Mammary epithelial cell (primary cell): ENCODE data around the gene NAGPA.

Source experiments
- EZH2 ChIP-seq: IDR thresholded peaks from 2 replicates; pipeline ENCODE4 v1.6.1; 2012; ENCODE audit warnings: low read length, inconsistent platforms, borderline replicate concordance
- TF ChIP-seq, protein P1 (sequence below), 2 donors: IDR thresholded peaks in 1 of 2; conservative IDR thresholded peaks in 1 of 2; 2 replicates each; pipeline ENCODE4 v1.5.1; 2011 to 2012; ENCODE audit warnings: inconsistent platforms in 2 of 2, low read length in 2 of 2, mild to moderate bottlenecking in 2 of 2, control low read depth in 1 of 2, low read depth in 1 of 2; ENCODE audit not compliant: insufficient read depth in 1 of 2; ENCODE audit errors: extremely low read depth in 1 of 2

DNA sequence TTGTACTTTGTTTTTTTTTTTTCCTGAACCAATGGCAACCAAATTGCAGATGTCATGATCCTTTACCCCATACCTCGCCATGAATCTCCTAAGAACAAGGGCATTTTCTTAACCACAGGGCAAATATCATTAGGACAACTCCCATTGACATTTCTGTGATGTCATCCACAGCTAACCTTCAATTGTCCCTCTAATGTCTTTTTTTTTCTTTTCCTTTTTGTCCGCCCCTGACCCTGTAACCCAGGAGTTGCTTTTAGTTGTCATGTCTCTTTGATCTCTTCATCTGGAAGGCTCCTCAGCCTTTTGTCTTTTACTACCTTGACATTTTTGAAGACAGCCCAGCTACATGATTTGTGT, 410 bp upstream of the NAGPA start:
- TF ChIP-seq, protein P1, sequence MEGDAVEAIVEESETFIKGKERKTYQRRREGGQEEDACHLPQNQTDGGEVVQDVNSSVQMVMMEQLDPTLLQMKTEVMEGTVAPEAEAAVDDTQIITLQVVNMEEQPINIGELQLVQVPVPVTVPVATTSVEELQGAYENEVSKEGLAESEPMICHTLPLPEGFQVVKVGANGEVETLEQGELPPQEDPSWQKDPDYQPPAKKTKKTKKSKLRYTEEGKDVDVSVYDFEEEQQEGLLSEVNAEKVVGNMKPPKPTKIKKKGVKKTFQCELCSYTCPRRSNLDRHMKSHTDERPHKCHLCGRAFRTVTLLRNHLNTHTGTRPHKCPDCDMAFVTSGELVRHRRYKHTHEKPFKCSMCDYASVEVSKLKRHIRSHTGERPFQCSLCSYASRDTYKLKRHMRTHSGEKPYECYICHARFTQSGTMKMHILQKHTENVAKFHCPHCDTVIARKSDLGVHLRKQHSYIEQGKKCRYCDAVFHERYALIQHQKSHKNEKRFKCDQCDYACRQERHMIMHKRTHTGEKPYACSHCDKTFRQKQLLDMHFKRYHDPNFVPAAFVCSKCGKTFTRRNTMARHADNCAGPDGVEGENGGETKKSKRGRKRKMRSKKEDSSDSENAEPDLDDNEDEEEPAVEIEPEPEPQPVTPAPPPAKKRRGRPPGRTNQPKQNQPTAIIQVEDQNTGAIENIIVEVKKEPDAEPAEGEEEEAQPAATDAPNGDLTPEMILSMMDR (conservative IDR thresholded peaks at IDR 0.05 in 1 of 2, IDR thresholded peaks at IDR 0.05 in 1 of 2; ENCODE audit: extremely low read depth in 1 of 2, insufficient read depth in 1 of 2, low read depth in 1 of 2, low read length in 2 of 2) = no peak
- TF ChIP-seq EZH2 = no peak
